Measurements from ENCODE around the gene TMEM61.

Gene TMEM61

GRCh38 chr1:54969879-54970278, 10.5 kb upstream of the TMEM61 start:
- in situ Hi-C loops (cut with MboI; ENCODE audit: low pct_unique_long_range_greater_than_20kb, low sequenced_read_pairs, unreplicated experiment), result no loop called here
- no peak for DNase-seq (ENCODE audit: low spot score)
- TF ChIP-seq CTCF (IDR thresholded peaks at IDR 0.05; ENCODE audit: extremely low read depth, insufficient read depth, missing control alignments), result no peak

- no peak for DNase-seq (ENCODE audit: low spot score)
- in situ Hi-C loops (cut with MboI; ENCODE audit: low pct_unique_long_range_greater_than_20kb, low sequenced_read_pairs, unreplicated experiment), result no loop called here
- TF ChIP-seq CTCF (IDR thresholded peaks at IDR 0.05; ENCODE audit: extremely low read depth, insufficient read depth, missing control alignments), result no peak
Observed at GRCh38 chr1:54970901-54971300, 9.5 kb upstream of the TMEM61 start.

- DNase-seq (ENCODE audit: low spot score), result peak; percentile 49
- TF ChIP-seq CTCF (IDR thresholded peaks at IDR 0.05; ENCODE audit: extremely low read depth, insufficient read depth, missing control alignments), result no peak
- in situ Hi-C loops (cut with MboI; ENCODE audit: low pct_unique_long_range_greater_than_20kb, low sequenced_read_pairs, unreplicated experiment), result no loop called here
Observed at GRCh38 chr1:54971317-54971791, 9.1 kb upstream of the TMEM61 start.

GRCh38 chr1:54972436-54972835, 8.0 kb upstream of the TMEM61 start:
- in situ Hi-C loops (cut with MboI; ENCODE audit: low pct_unique_long_range_greater_than_20kb, low sequenced_read_pairs, unreplicated experiment), result no loop called here
- no peak for DNase-seq (ENCODE audit: low spot score)

GRCh38 chr1:54973205-54973921, 7.1 kb upstream of the TMEM61 start:
- no peak for TF ChIP-seq CTCF (IDR thresholded peaks at IDR 0.05; ENCODE audit: extremely low read depth, insufficient read depth, missing control alignments)
- in situ Hi-C loops (cut with MboI; ENCODE audit: low pct_unique_long_range_greater_than_20kb, low sequenced_read_pairs, unreplicated experiment), result no loop called here
- peak; percentile 6 for DNase-seq (ENCODE audit: low spot score)

More at GRCh38 chr1:54972436-54972835, 8.0 kb upstream of the TMEM61 start:
- TF ChIP-seq CTCF (IDR thresholded peaks at IDR 0.05; ENCODE audit: extremely low read depth, insufficient read depth, missing control alignments), result no peak

- no peak for TF ChIP-seq CTCF (IDR thresholded peaks at IDR 0.05; ENCODE audit: extremely low read depth, insufficient read depth, missing control alignments)
- DNase-seq (ENCODE audit: low spot score), result peak; percentile 3
- in situ Hi-C loops (cut with MboI; ENCODE audit: low pct_unique_long_range_greater_than_20kb, low sequenced_read_pairs, unreplicated experiment), result no loop called here
Observed at GRCh38 chr1:54975356-54976108, 4.9 kb upstream of the TMEM61 start.
